PC-9 (cell line): ENCODE data around the gene PLEKHA6.

Experiments used
- CTCF ChIP-seq: fragments of 200-600 bp; sonication (generic); conservative IDR thresholded peaks from 2 replicates; pipeline ENCODE4 v1.6.1; 2017; ENCODE audit warnings: mixed run types, antibody characterized with exemption, mild to moderate bottlenecking, moderate library complexity
- EZH2 ChIP-seq: fragments of 200-600 bp; sonication (generic); IDR thresholded peaks from 2 replicates; pipeline ENCODE4 v1.8.0; 2017; ENCODE audit warnings: antibody characterized with exemption, low read depth

GRCh38 chr1:204398197-204399125, 38.7 kb upstream of the PLEKHA6 start:
- peak; percentile 87 for TF ChIP-seq CTCF
- no peak for TF ChIP-seq EZH2
